GM18951 (cell line): ENCODE data around the gene DCXR.

ENCODE experiments used
- POLR2A ChIP-seq: IDR thresholded peaks from 4 replicates; pipeline ENCODE4 v1.6.1; 2011; ENCODE audit warnings: mild to moderate bottlenecking; ENCODE audit not compliant: insufficient read length, insufficient read depth; ENCODE audit errors: extremely low read depth
- in situ Hi-C: fragments of 300-500 bp; cut with MboI; formaldehyde crosslinking; loops from one replicate; pipeline ENCODE4 v1.12.0; 2022; ENCODE audit warnings: low sequenced_read_pairs, mixed read lengths, inconsistent platforms; ENCODE audit not compliant: unreplicated experiment

DCXR gene

GRCh38 chr17:81991684-81992305 lies 45.7 kb downstream of the DCXR start:
- in situ Hi-C loops, result no loop called here
- no peak for TF ChIP-seq POLR2A

- in situ Hi-C loops, result no loop called here
- no peak for TF ChIP-seq POLR2A
Measured at GRCh38 chr17:81990836-81991683, 46.4 kb downstream of the DCXR start.

GRCh38 chr17:81987161-81987770 lies 50.2 kb downstream of the DCXR start:
- no peak for TF ChIP-seq POLR2A
- in situ Hi-C loops, result no loop called here

- in situ Hi-C loops, result no loop called here
Measured at GRCh38 chr17:81986606-81987005, 50.9 kb downstream of the DCXR start.

More at GRCh38 chr17:81986606-81987005, 50.9 kb downstream of the DCXR start:
- TF ChIP-seq POLR2A, result no peak
